Germinal center (tissue), 1 donor: ENCODE results near the gene XIST.
A peak's percentile ranks its signal among the peaks of the same experiment; 100 is the strongest.
"Not testable (repeated sequence)": the region's sequence is repeated elsewhere in the genome, so short reads cannot be mapped to it uniquely, and the experiment has no call there.

Source experiments
- DNase-seq: peaks from one replicate; pipeline ENCODE4 v3.0.0; 2012; ENCODE audit warnings: mixed read lengths, low spot score

The XIST gene

DNA sequence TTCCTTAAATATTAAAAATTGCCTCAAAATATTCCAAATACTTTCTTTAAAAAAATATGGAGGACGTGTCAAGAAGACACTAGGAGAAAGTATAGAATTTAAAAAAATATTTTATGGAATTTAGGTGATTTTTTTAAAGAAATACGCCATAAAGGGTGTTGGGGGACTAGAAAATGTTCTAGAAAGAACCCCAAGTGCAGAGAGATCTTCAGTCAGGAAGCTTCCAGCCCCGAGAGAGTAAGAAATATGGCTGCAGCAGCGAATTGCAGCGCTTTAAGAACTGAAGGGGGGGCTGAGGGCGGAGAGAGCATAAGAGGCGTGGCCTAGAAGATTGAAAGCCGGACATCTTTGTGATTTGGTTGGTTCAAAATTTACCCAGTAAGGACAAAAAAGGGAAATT, at the start of gene XIST:
Gene XIST (minus strand): TSS at position 248 of the 400 bp plus-strand sequence.
- no peak for DNase-seq

- DNase-seq: not testable (repeated sequence)
Observed at GRCh38 chrX:73898315-73898714, 45.8 kb upstream of the XIST start.

GRCh38 chrX:73892515-73893090, 40.1 kb upstream of the XIST start:
- not testable (repeated sequence) for DNase-seq

DNA sequence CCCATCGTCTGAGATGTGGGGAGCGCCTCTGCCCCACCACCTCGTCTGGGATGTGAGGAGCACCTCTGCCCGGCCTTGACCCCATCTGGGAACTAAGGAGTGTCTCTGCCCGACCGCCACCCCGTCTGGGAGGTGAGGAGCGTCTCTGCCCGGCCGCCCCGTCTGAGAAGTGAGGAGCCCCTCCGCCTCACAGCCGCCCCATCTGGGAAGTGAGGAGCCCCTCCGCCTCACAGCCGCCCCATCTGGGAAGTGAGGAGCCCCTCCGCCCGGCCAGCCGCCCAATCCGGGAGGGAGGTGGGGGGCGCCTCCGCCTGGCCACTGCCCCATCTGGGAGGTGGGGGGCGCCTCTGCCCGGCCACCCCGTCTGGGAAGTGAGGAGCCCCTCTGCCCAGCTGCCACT, 29.7 kb upstream of the XIST start:
- not testable (repeated sequence) for DNase-seq

DNA sequence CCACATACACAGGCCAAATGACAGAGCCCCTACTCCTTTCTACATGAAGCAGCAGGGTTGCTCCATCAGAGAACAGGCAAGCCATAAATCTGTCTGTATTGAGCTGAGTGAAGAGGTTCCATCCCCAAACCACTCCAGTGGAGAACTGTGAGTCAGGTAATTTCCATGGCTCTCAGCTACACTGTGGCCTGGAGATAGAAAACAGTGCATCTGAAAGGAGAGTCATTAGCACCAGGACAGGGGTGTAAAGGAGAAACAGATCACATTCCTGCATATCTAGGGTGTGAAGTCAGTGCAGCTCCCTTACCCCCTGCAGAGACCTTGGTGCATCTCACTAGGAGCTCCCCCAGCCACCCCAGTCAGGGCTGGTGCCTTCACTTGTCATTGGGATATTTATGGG, 25.2 kb upstream of the XIST start:
- no peak for DNase-seq

GRCh38 chrX:73876911-73877310, 24.4 kb upstream of the XIST start:
- DNase-seq: no peak

GRCh38 chrX:73868916-73869315, 16.4 kb upstream of the XIST start:
- no peak for DNase-seq

- no peak for DNase-seq
Observed at GRCh38 chrX:73867144-73867543, 14.6 kb upstream of the XIST start.

- DNase-seq: no peak
Observed at GRCh38 chrX:73863852-73864251, 11.3 kb upstream of the XIST start.

DNA sequence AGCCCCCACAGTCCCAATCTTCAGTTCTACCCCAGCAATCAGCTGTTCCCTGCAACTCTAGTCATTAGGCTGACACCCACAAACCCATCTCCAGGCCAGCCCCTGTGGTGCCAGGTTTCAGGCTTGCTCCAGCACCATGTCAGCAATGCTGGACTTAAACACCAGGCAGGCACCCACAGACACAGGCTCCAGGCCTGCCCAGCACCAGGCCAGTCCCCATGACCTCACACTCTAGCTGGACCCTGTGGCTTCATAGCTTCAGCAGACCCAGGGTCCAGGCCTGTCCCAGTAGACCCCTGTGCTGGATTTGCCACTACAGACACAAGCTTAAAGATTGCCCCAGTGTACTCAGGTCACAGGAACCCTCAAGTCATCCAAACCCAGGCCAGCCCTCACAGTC, 10.8 kb upstream of the XIST start:
- no peak for DNase-seq

GRCh38 chrX:73859622-73860021, 7.1 kb upstream of the XIST start:
- DNase-seq: no peak

- peak; percentile 8 for DNase-seq
Observed at GRCh38 chrX:73855546-73855945, 3.0 kb upstream of the XIST start.

- no peak for DNase-seq
Observed at GRCh38 chrX:73852022-73852421, 492 bp downstream of the XIST start.

- DNase-seq: no peak
Observed at GRCh38 chrX:73851014-73852009, 1.2 kb downstream of the XIST start.

- DNase-seq: no peak
Observed at GRCh38 chrX:73850124-73851013, 2.1 kb downstream of the XIST start.

DNA sequence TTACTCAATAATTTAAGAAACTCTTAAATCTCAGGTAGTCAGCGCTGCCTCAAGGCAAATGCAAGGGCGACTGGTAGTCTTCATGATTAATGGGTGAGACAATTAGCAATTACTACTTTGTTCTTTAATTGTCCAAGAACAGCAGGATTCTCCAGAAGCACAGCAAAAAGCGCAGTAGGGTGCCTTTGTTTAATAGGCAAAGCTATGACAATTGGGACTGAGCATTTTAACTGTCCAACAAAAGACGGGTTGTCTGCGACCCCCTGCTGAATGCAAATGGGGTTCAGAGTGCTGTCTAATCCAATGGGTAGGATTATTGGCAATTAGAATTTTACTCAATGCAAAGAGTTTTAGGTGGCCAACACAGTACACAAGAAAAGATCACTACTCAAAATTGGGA, 3.4 kb downstream of the XIST start:
- DNase-seq: no peak

GRCh38 chrX:73847991-73848390, 4.5 kb downstream of the XIST start:
- no peak for DNase-seq

- DNase-seq: no peak
Observed at GRCh38 chrX:73847100-73847499, 5.4 kb downstream of the XIST start.

DNA sequence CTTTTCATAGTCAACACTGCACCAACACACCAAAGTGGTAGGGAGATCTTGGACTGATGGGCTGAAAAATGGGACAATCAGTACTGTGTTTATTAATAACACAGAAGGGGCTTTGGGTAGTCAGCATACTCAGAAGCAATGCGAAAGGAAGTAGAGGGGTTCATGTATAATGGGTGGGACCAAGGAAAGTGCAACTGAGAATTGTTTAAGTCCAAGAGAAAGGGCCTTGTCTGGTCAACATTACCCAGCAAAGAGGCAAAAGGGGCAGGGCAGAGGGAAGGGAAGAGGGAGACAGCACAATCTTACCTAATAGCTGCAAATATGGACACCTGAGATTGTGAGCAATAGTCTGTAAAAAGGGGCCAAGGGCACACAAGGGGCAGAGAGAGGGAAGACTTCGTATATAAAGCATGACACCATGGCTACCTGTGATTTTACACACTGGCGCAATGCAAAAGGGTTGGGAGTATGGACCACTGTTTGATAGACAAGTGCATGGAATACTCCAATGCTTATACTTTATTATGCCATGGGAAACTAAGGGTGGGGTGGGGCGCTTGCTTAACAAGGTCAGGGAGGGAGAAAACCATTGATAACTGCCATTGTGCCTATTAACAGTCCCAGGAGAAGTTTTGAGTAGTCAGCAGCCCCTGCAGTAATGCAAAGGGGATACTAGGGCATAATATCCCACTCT, 9.8 kb downstream of the XIST start:
- DNase-seq: no peak

DNA sequence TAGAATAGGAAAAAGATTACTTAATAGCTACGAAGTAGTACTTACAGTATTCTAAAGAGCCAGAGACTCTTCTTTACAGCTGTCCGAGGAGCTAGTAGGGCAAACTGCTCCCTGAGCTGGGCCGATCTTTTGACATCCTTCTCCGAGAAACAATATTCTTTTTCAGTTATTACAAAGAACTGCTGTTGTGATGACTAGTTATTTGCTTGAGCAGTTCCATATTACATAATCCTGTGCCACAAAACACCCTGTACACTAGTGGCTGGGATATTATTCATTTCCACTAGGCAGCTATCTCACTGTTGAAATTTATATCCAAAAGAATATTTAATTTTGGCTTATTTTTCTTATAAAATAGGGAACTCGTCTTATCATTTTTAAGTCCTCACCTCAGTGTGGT, 11.2 kb downstream of the XIST start:
- no peak for DNase-seq

DNA sequence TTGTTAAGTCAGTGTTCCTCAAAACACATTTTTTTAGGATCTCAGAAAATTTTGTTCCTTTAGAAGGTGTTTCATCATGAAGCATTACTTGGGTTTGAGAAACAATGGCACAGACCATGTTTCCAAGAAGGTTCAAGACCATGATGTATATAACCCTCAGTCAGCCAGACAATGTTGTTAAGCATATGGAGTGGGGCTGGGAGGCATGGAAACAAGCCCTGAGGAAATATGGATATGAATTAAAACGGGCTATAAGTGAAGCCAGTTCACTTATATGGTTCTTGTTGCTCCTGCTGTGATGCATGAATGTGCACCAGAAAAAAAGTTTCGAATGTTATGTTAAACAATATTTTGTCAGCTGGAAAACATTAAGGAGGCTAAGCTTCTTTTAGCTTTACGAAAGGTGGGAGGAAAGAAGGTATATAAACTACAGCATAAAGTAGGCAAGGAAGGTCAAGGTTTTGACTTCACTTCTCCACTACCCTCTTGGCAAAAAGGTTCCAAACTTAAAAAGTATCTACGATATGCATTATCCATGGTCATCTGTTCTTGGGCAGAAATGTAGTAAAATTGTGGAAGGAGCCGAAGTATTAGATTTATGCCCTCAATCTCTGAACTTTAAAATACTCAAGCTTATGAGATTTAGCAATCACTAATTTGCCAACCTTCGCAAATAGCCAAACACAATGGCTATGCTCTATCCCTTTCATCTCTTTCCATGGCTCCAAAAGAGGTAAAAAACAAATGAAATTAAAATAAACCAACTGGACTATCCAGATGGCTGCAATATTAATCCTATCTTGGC, 12.2 kb downstream of the XIST start:
- no peak for DNase-seq
